ENCODE results near the gene TMEFF2.

GRCh38 chr2:192091476-192091875 is 103.3 kb downstream of the TMEFF2 start:
- no peak for TF ChIP-seq EZH2 (IDR thresholded peaks at IDR 0.05; ENCODE audit: insufficient read depth, poor library complexity, severe bottlenecking)
- TF ChIP-seq EZH2phosphoT487 (IDR thresholded peaks at IDR 0.05; ENCODE audit: insufficient read depth, low read depth), result no peak

Measured in GM23248 (cell line).